Uterus (tissue), 2 donors: ENCODE measurements around the gene SOWAHA.

ENCODE experiments used
- CTCF ChIP-seq, 4 experiments: fragments of 200-600 bp in 2 of 4; fragments of 450-650 bp in 2 of 4; sonication (generic) in 2 of 4; IDR thresholded peaks; one replicate each; pipeline ENCODE4 v1.5.1; 2016 to 2019; ENCODE audit warnings: antibody characterized with exemption in 4 of 4, mild to moderate bottlenecking in 2 of 4, moderate library complexity in 1 of 4
- POLR2A ChIP-seq, 2 donors: fragments of 450-650 bp; IDR thresholded peaks; one replicate each; pipeline ENCODE4 v1.6.1; 2016; ENCODE audit warnings: antibody characterized with exemption in 2 of 2, mild to moderate bottlenecking in 1 of 2, moderate library complexity in 1 of 2

- TF ChIP-seq CTCF (IDR thresholded peaks at IDR 0.05) (no peak), POLR2A (IDR thresholded peaks at IDR 0.05) (no peak)
Observed at GRCh38 chr5:132838516-132839282, 25.6 kb downstream of the SOWAHA start.
